Adrenal gland (tissue), 12 donors: ENCODE data around the gene SCFD2. TPM values are rescaled to one million over a fixed set of nuclear protein-coding genes. Genes with fewer than 3 reads are reported as not detected.

Experiments
- DNase-seq, 7 donors: peaks; one replicate each; pipeline ENCODE4 v3.0.0-alpha.2; 2019 to 2020
- H3K27ac ChIP-seq, 5 donors: fragments of 200-600 bp; sonication (generic) in 4 of 5; 1 replicate in 3 of 5; 2 replicates in 2 of 5; pipeline versions ENCODE4 v1.5.1 to v1.8.0; 2016 to 2020; ENCODE audit warnings: mild to moderate bottlenecking in 1 of 5
- H3K27me3 ChIP-seq: fragments of 200-600 bp; 2 replicates; pipeline ENCODE4 v1.8.0; 2021
- H3K36me3 ChIP-seq, 2 donors: fragments of 200-600 bp; replicated peaks in 1 of 2; 1 replicate in 1 of 2; 2 replicates in 1 of 2; pipeline versions ENCODE4 v1.5.1 to v1.8.0; 2018 to 2022
- H3K4me1 ChIP-seq, 2 donors: fragments of 200-600 bp; replicated peaks in 1 of 2; 1 replicate in 1 of 2; 2 replicates in 1 of 2; pipeline versions ENCODE4 v1.5.1 to v1.8.0; 2018 to 2021
- H3K4me3 ChIP-seq, 4 donors: fragments of 200-600 bp; sonication (generic) in 3 of 4; one replicate each; pipeline ENCODE4 v1.5.1; 2016 to 2018
- H3K9me3 ChIP-seq, 3 donors: fragments of 200-600 bp; sonication (generic) in 1 of 3; replicated peaks in 1 of 3; 1 replicate in 2 of 3; 2 replicates in 1 of 3; pipeline versions ENCODE4 v1.5.1 to v1.8.0; 2016 to 2021
- CTCF ChIP-seq, 6 experiments: fragments of 450-650 bp in 4 of 6; fragments of 200-600 bp in 2 of 6; sonication (generic) in 1 of 6; IDR thresholded peaks; 1 replicate in 5 of 6; 2 replicates in 1 of 6; pipeline versions ENCODE4 v1.5.1 to v1.8.0; 2016 to 2021; ENCODE audit warnings: antibody characterized with exemption in 6 of 6, mild to moderate bottlenecking in 2 of 6, moderate library complexity in 1 of 6
- POLR2A ChIP-seq, 2 donors: fragments of 450-650 bp; IDR thresholded peaks; one replicate each; pipeline ENCODE4 v1.6.1; 2017; ENCODE audit warnings: antibody characterized with exemption in 2 of 2, mild to moderate bottlenecking in 2 of 2, moderate library complexity in 1 of 2
- WGBS, 4 donors: extraction: QIAGEN DNeasy Blood & Tissue Kit in 2 of 4; methylation state at CpG; one replicate each; pipeline versions ENCODE4 v1.1.5 to v1.1.7; 2013 to 2017; 5-methylcytosine and 5-hydroxymethylcytosine counted together
- intact Hi-C, 2 donors: fragments of 100-400 bp; cut with DNase I; formaldehyde crosslinking; loops; one replicate each; pipeline versions ENCODE4 v1.14.1 to v1.15.0; 2022 to 2023
- polyA plus RNA-seq, 3 donors: library from polyadenylated mRNA; stranded (reverse); fragments of 200-250 nt in 2 of 3; fragments of 350-450 nt in 1 of 3; fragmentation: Illumina TruSeq in 1 of 3; extraction: RNeasy Lipid Tissue Mini Kit (QIAGEN cat#74804) in 1 of 3; gene quantifications; one replicate each; pipeline ENCODE4 v1.2.3, GENCODE V29; 2013 to 2014
- total RNA-seq, 9 donors: library from RNA; depleted of rRNA in 4 of 9; stranded (reverse); fragments of >200 nt in 4 of 9; fragments of 120-200 nt in 1 of 9; fragmentation: NEBNext Ultra II Directional in 1 of 9; extraction: Animal tissue kit (Norgen Biotek cat#: 25700) in 1 of 9; gene quantifications; one replicate each; pipeline versions ENCODE4 v1.1.0 to v1.2.4, GENCODE V29; 2013 to 2023
- donor health status: healthy with polysubstance abuse.
- donor health status: Bipolar disorder and iron deficiency.
- donor health status: DM: yes; HTN: yes; CAD: no.
- donor health status: DM: no; HTN: no; CAD: no.
- donor health status: DM: no; HTN: no; CAD: no.
- donor health status: DM: yes; HTN: yes; CAD: no.

The SCFD2 gene
- total and polyA plus RNA-seq, 12 donors, result 5.2 to 34.9 (median 23.4) TPM

GRCh38 chr4:53137468-53137867 is 228.4 kb downstream of the SCFD2 start:
- no peaks in the 10 kb centered on the region for H3K4me1 ChIP-seq
- intact Hi-C loops, result no loop called here
- no peaks in the 10 kb centered on the region for H3K27me3 ChIP-seq
- TF ChIP-seq POLR2A (IDR thresholded peaks at IDR 0.05) (no peak), CTCF (IDR thresholded peaks at IDR 0.05) (no peak)
- H3K36me3 ChIP-seq, result no peaks in the 10 kb centered on the region
- H3K9me3 ChIP-seq, result no peaks in the 10 kb centered on the region
- DNase-seq, result no peak
- no peak overlapping the region for H3K4me3 ChIP-seq
- no peak overlapping the region for H3K27ac ChIP-seq

GRCh38 chr4:53136954-53137353 is 228.9 kb downstream of the SCFD2 start:
- Histone ChIP-seq H3K4me1 (peaks cover 0 to under 1% of the 10 kb centered on the region in 2 donors), H3K27me3 (no peaks in the 10 kb centered on the region), H3K9me3 (no peaks in the 10 kb centered on the region), H3K36me3 (no peaks in the 10 kb centered on the region), H3K4me3 (no peak overlapping the region), H3K27ac (no peak overlapping the region)
- no peak for DNase-seq
- TF ChIP-seq POLR2A (IDR thresholded peaks at IDR 0.05) (no peak), CTCF (IDR thresholded peaks at IDR 0.05) (no peak)
- intact Hi-C loops, result no loop called here
- WGBS, 4 donors, result 90 to 98% (median 92%) methylated on average over 2 of the region's 2 CpGs

- Histone ChIP-seq H3K36me3 (no peaks in the 10 kb centered on the region), H3K4me1 (peaks cover 11 to 24% of the 10 kb centered on the region in 2 donors), H3K27me3 (no peaks in the 10 kb centered on the region), H3K27ac (no peak overlapping the region), H3K9me3 (no peaks in the 10 kb centered on the region), H3K4me3 (no peak overlapping the region)
- intact Hi-C loops, result no loop called here
- TF ChIP-seq POLR2A (IDR thresholded peaks at IDR 0.05), result no peak
- no peak for TF ChIP-seq CTCF (IDR thresholded peaks at IDR 0.05)
- no peak for DNase-seq
- 43 to 66% (median 59%) methylated on average over 4 of the region's 4 CpGs for WGBS, 4 donors
Measured at GRCh38 chr4:53132132-53132891, 233.5 kb downstream of the SCFD2 start.

GRCh38 chr4:53131562-53131925 is 234.3 kb downstream of the SCFD2 start:
- TF ChIP-seq CTCF (IDR thresholded peaks at IDR 0.05) (no peak), POLR2A (IDR thresholded peaks at IDR 0.05) (no peak)
- Histone ChIP-seq H3K36me3 (no peaks in the 10 kb centered on the region), H3K4me1 (peaks cover 11 to 24% of the 10 kb centered on the region in 2 donors), H3K27me3 (no peaks in the 10 kb centered on the region), H3K27ac (no peak overlapping the region), H3K4me3 (no peak overlapping the region), H3K9me3 (no peaks in the 10 kb centered on the region)
- DNase-seq, result no peak
- 75 to 96% (median 91%) methylated on average over 2 of the region's 2 CpGs for WGBS, 4 donors
- intact Hi-C loops, result no loop called here
